Mucosa of rectum (tissue), 2 donors: ENCODE data around the gene PAK5.

Source experiments
- H3K27ac ChIP-seq, 2 donors: one replicate each; pipeline ENCODE4 v1.7.0; 2013; ENCODE audit warnings: inconsistent platforms in 2 of 2, low read depth in 2 of 2, low read length in 2 of 2
- H3K27me3 ChIP-seq, 2 donors: one replicate each; pipeline ENCODE4 v1.7.0; 2013; ENCODE audit warnings: low read length in 2 of 2; ENCODE audit not compliant: control insufficient read depth in 2 of 2, insufficient read depth in 2 of 2
- H3K36me3 ChIP-seq, 2 donors: one replicate each; pipeline ENCODE4 v1.7.0; 2013; ENCODE audit warnings: low read length in 2 of 2; ENCODE audit not compliant: control insufficient read depth in 2 of 2, insufficient read depth in 2 of 2
- H3K4me1 ChIP-seq, 2 donors: one replicate each; pipeline ENCODE4 v1.7.0; 2013; ENCODE audit warnings: low read length in 2 of 2, mild to moderate bottlenecking in 1 of 2; ENCODE audit not compliant: control insufficient read depth in 2 of 2, insufficient read depth in 2 of 2
- H3K4me3 ChIP-seq, 2 donors: one replicate each; pipeline ENCODE4 v1.7.0; 2013; ENCODE audit warnings: low read length in 2 of 2
- H3K9ac ChIP-seq, 2 donors: one replicate each; pipeline ENCODE4 v1.7.0; 2013; ENCODE audit warnings: low read length in 2 of 2, low read depth in 1 of 2, mild to moderate bottlenecking in 1 of 2
- H3K9me3 ChIP-seq, 2 donors: one replicate each; pipeline ENCODE4 v1.7.0; 2013; ENCODE audit warnings: low read length in 2 of 2; ENCODE audit not compliant: control insufficient read depth in 2 of 2
- donor health status: healthy.
- donor health status: Normal muscosa, but diverticular disease.

The PAK5 gene

DNA sequence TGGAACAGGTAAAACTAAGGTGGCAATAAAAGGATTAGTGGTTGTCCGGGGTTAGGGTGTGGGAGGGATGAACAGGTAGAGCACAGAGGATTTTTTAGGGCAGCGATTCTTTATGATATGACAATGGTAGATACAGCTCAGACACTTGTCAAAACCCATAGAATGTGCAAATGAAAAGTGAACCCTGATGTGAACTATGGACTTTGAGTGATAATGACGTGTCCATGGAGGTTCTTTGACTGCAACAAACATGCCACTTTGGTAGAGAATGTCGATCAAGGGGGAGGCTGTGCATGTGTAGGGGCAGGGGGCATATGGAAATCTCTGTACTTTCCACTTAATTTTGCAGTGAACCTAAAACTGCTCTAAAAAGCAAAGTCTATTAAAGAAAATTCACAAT is 223.8 kb downstream of the PAK5 start:
- no peaks in the 10 kb centered on the region for H3K4me1 ChIP-seq
- H3K9me3 ChIP-seq, result no peaks in the 10 kb centered on the region
- H3K36me3 ChIP-seq, result no peaks in the 10 kb centered on the region
- H3K27me3 ChIP-seq, result no peaks in the 10 kb centered on the region
- H3K9ac ChIP-seq, result no peak overlapping the region
- H3K4me3 ChIP-seq, result no peak overlapping the region
- H3K27ac ChIP-seq, result no peak overlapping the region

DNA sequence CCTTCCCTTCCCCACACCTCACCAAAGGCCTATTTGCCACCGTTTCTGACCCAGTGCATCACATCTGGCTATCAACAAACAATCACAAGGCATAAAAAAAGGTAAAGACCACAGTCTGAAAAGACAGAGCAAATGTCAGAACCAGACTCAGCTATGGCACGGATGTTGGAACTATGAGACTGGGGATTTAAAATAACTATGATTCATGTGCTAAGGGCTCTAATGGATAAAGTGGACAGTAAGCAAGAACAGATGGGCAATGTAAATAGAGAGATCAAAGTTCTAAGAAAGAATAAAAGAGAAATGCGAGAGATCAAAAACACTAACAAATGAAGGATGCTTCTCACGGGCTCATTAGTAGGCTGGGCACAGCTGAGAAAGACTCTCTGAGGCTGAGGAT is 225.0 kb downstream of the PAK5 start:
- Histone ChIP-seq H3K27ac (no peak overlapping the region), H3K4me3 (no peak overlapping the region), H3K36me3 (no peaks in the 10 kb centered on the region), H3K4me1 (no peaks in the 10 kb centered on the region), H3K27me3 (no peaks in the 10 kb centered on the region), H3K9me3 (no peaks in the 10 kb centered on the region), H3K9ac (no peak overlapping the region)

DNA sequence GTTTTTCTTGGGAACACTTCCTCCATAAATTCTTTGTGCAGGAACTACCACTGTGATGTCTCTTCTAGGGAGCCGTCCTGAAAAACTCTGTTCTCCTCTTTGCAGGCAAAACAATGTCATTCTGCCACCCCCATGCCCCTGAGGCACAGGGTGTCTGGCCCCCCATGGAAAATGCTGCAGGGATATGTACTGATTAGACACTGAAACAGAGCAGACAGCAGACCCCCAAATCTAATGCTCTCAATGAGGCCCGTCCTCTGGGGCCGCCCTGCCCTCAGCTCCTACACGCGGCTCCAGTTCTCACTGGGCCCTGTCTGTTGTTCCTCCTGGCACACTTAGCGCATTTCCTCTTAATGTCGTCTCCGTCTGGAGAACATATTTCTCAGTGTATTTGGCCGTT is 227.0 kb downstream of the PAK5 start:
- Histone ChIP-seq H3K27me3 (no peaks in the 10 kb centered on the region), H3K9ac (no peak overlapping the region), H3K4me1 (no peaks in the 10 kb centered on the region), H3K4me3 (no peak overlapping the region), H3K27ac (no peak overlapping the region), H3K9me3 (no peaks in the 10 kb centered on the region), H3K36me3 (no peaks in the 10 kb centered on the region)

DNA sequence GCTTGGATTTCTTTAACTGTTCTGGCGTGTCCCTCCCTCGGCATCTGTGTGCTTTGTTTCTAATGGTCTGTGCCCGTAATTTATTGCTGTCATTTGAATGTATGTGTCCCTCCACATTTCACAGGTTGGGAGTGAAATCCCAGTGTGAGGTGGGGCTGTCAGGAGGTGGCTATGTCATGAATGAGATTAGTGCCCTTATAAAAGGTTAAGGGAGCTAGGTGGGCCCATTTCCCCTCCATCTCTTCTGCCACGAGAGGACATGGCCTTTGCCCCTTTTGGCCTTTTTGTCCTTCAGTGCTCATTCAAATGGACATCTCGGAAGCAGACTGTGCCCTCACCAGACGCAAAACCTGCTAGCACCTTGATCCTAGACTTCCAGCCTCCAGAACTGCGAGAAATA is 228.2 kb downstream of the PAK5 start:
- Histone ChIP-seq H3K4me3 (no peak overlapping the region), H3K27me3 (no peaks in the 10 kb centered on the region), H3K27ac (no peak overlapping the region), H3K4me1 (no peaks in the 10 kb centered on the region), H3K36me3 (no peaks in the 10 kb centered on the region), H3K9ac (no peak overlapping the region), H3K9me3 (no peaks in the 10 kb centered on the region)

DNA sequence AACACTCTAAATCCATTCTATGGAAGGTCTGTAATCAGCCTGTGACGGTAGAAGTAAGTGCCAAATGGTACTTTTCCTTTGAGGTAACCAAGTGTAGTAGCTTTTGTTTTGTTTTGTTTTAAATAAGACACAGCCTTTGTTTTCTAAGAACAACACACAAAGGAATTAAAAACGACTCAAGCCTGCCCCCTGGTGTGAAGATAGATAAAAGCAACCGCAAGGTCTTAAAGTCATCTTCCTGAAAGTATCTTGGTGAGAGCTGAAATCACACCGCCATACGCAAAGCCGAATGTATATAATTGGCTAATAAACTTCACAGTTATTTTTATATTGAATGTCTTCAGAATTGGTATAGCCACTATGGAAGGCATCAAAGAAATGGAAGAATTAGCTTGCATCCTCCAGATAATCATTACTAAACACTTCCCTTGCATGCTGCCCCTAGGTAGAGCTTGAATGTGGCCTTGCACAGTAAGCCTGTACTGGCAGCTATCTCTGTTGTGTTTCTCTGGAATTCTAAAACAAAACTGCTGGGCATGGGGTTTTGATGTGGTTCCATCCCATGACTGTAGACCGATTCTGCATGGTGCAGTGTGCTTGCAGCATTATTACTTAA is 228.9 kb downstream of the PAK5 start:
- no peaks in the 10 kb centered on the region for H3K9me3 ChIP-seq
- H3K4me3 ChIP-seq, result no peak overlapping the region
- H3K27ac ChIP-seq, result no peak overlapping the region
- H3K36me3 ChIP-seq, result no peaks in the 10 kb centered on the region
- H3K27me3 ChIP-seq, result no peaks in the 10 kb centered on the region
- H3K4me1 ChIP-seq, result no peaks in the 10 kb centered on the region
- H3K9ac ChIP-seq, result no peak overlapping the region

DNA sequence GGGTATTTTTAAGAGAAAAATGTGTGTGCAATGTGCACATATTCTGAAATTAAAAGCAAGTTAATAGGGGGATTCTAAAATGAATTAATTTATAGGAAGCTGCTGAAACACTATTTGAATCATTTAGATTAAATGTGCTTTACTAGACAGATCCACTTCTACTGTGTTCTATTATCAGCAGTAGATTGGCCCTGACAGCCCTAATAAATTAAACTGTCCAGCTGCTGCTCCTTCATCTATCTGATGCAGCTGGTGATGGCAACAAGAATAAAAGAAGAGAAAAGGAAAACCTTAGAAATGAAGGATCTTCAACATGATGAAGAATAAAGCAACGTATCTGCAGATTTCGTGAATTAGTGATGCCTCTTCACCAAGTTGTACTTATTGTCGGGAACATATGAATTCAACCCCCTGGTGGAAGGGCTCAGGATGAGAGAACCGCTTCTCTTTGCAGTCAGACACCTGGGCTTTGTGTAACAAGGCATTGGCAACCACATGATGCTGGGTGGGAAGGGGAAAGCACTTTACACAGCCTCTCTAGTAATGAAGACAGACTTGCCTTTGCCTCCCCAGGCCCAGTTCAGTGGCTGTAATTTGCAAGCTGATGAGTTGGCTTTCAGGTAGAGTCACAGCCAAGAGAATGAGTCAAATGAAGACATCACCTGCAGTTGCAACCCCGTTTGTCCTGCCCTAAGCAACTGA is 230.1 kb downstream of the PAK5 start:
- H3K9me3 ChIP-seq, result no peaks in the 10 kb centered on the region
- no peaks in the 10 kb centered on the region for H3K4me1 ChIP-seq
- no peaks in the 10 kb centered on the region for H3K36me3 ChIP-seq
- H3K27ac ChIP-seq, result no peak overlapping the region
- no peak overlapping the region for H3K9ac ChIP-seq
- H3K27me3 ChIP-seq, result no peaks in the 10 kb centered on the region
- H3K4me3 ChIP-seq, result no peak overlapping the region

DNA sequence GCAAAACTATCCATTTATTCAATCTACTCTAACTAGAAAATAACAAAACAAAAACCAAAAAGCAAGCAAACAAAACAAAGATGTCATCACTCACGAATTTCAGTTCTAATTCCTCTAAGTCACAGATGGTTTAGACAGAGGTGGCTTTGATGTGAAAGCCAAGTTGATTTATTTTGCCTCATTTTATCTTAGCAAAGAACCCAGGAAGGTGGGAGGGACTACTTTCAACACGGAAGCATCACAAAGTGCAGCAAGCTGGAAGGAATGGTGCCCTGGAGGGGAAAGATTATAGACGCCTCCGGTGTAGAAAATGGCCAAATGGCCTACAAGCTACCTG is 236.1 kb downstream of the PAK5 start:
- no peaks in the 10 kb centered on the region for H3K4me1 ChIP-seq

DNA sequence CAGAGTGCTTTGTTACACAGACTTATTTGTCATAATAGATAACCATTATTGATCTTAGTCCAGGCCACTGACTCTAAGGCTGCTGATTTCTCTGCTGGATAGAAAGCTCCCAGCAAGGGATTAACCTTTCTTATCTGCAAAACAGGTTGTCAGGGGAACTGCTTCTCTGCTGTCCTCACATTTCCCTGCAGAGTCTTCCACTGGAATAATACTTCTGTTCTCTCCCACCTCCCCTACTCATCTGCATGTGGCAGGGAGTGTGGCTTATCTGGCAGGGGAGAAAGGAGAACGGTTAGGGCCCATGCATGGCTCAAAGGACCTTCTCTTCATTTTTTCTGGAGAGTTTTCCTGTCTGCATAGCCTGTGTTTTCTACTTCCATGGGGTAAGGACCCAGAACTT is 238.3 kb downstream of the PAK5 start:
- Histone ChIP-seq H3K4me1 (no peaks in the 10 kb centered on the region), H3K27ac (no peak overlapping the region), H3K27me3 (no peaks in the 10 kb centered on the region)

More for the DNA sequence above, 236.1 kb downstream of the PAK5 start:
- Histone ChIP-seq H3K9me3 (no peaks in the 10 kb centered on the region), H3K9ac (no peak overlapping the region), H3K27ac (no peak overlapping the region), H3K36me3 (no peaks in the 10 kb centered on the region), H3K27me3 (no peaks in the 10 kb centered on the region), H3K4me3 (no peak overlapping the region)

DNA sequence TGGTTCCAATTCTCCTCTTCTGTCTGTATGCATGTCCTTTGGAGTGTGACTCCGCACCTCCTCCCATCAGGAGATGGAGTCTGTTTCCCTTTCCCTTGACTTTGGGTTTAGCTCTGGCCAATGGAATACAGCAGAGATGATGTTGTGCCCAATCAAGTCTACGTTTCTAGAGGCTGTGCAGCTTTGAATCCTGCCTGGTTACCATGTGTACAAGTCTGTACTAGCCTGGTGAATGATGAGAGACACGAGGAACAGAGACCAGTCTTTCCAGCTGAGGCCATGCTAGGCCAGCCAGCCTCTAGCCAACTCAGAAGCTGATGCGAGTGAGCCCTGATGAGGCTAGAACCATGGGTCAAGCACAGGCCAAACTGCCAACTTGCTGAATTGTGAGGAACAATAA is 241.3 kb downstream of the PAK5 start:
- H3K27ac ChIP-seq, result no peak overlapping the region
- H3K9me3 ChIP-seq, result no peaks in the 10 kb centered on the region
- H3K27me3 ChIP-seq, result no peaks in the 10 kb centered on the region
- H3K9ac ChIP-seq, result no peak overlapping the region
- H3K4me1 ChIP-seq, result no peaks in the 10 kb centered on the region
- H3K4me3 ChIP-seq, result no peak overlapping the region
- H3K36me3 ChIP-seq, result no peaks in the 10 kb centered on the region

More for the DNA sequence above, 238.3 kb downstream of the PAK5 start:
- H3K36me3 ChIP-seq, result no peaks in the 10 kb centered on the region
- H3K9me3 ChIP-seq, result no peaks in the 10 kb centered on the region
- no peak overlapping the region for H3K9ac ChIP-seq
- H3K4me3 ChIP-seq, result no peak overlapping the region

DNA sequence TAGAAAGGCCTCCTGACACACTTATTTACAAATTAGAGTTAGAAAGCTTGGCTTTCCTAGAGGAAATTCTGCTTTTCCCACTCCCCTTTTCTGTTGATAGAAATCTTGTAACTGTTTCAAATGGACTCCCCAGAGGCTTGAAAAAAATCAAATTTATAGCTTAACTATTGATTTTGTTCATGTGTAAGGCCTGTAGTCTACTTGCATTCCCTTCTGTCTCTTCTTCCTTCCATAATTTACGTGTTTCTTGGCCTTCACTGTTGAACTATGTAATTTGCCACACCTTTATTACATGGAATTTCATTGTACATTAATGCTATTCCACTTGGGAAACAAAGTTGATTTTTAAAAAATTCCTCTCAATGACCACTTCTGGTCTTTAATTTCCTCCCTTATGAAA is 243.1 kb downstream of the PAK5 start:
- no peaks in the 10 kb centered on the region for H3K4me1 ChIP-seq
- H3K4me3 ChIP-seq, result no peak overlapping the region
- no peaks in the 10 kb centered on the region for H3K27me3 ChIP-seq
- H3K9me3 ChIP-seq, result no peaks in the 10 kb centered on the region
- no peaks in the 10 kb centered on the region for H3K36me3 ChIP-seq
- H3K27ac ChIP-seq, result no peak overlapping the region
- no peak overlapping the region for H3K9ac ChIP-seq
